K562 (cell line): ENCODE data around the gene RORC. TPM values are rescaled to one million over a fixed set of nuclear protein-coding genes. Genes with fewer than 3 reads are reported as not detected.

Experiments used
- ATF7 ChIP-seq: fragments of 450-650 bp; IDR thresholded peaks from 2 replicates; pipeline ENCODE4 v1.7.1; 2014; ENCODE audit warnings: mild to moderate bottlenecking, moderate library complexity
- BRD4 ChIP-seq: fragments of 200-600 bp; sonication (generic); IDR thresholded peaks from 2 replicates; pipeline ENCODE4 v1.6.1; 2017; ENCODE audit warnings: inconsistent platforms
- CCNT2 ChIP-seq: IDR thresholded peaks from 2 replicates; pipeline ENCODE4 v1.6.1; 2011; ENCODE audit warnings: borderline replicate concordance, low read depth, mild to moderate bottlenecking, moderate library complexity, mixed read lengths, low read length; ENCODE audit not compliant: insufficient read length; ENCODE audit errors: extremely low read depth
- E2F4 ChIP-seq: sonication (generic); formaldehyde crosslinking; IDR thresholded peaks from 2 replicates; pipeline ENCODE4 v1.8.0; 2022; ENCODE audit warnings: mild to moderate bottlenecking, low read depth, missing genetic modification reagents
- EP300 ChIP-seq: IDR thresholded peaks from 2 replicates; pipeline ENCODE4 v1.6.1; 2012; ENCODE audit warnings: low read length, improper control_type of control experiment
- ESRRA ChIP-seq: fragments of 450-650 bp; IDR thresholded peaks from 2 replicates; pipeline ENCODE4 v1.6.1; 2014; ENCODE audit warnings: low read depth, mild to moderate bottlenecking, moderate library complexity, borderline replicate concordance
- MYNN ChIP-seq, 2 experiments: sonication (generic); formaldehyde crosslinking in 1 of 2; IDR thresholded peaks; 2 replicates each; pipeline versions ENCODE4 v1.5.0 to v1.6.1; 2016 to 2020; ENCODE audit warnings: antibody characterized with exemption in 1 of 2, missing genetic modification reagents in 1 of 2
- OTX1 ChIP-seq: fragments of 450-650 bp; formaldehyde crosslinking; IDR thresholded peaks from 2 replicates; pipeline ENCODE4 v1.4.0; 2022; ENCODE audit warnings: mild to moderate bottlenecking
- SLC30A9 ChIP-seq: fragments of 250-450 bp; sonication (Bioruptor Pico); IDR thresholded peaks from 2 replicates; pipeline ENCODE4 v1.8.0; 2022; ENCODE audit warnings: mild to moderate bottlenecking, moderate library complexity
- SNRNP70 ChIP-seq: fragments of 200-400 bp; formaldehyde crosslinking; optimal IDR thresholded peaks from 2 replicates; pipeline ENCODE3; 2017; ENCODE audit warnings: low read depth, low read length
- THAP12 ChIP-seq: fragments of 250-450 bp; sonication (Bioruptor Pico); IDR thresholded peaks from 2 replicates; pipeline ENCODE4 v1.9.0; 2021; ENCODE audit warnings: mild to moderate bottlenecking, inconsistent platforms
- ZNF239 ChIP-seq: fragments of 250-450 bp; sonication (Bioruptor Pico); IDR thresholded peaks from 2 replicates; pipeline ENCODE4 v1.4.0; 2020; ENCODE audit warnings: mild to moderate bottlenecking
- ZNF41 ChIP-seq: fragments of 250-450 bp; sonication (Bioruptor Pico); conservative IDR thresholded peaks from 2 replicates; pipeline ENCODE4 v1.4.0; 2020; ENCODE audit warnings: mild to moderate bottlenecking
- polyA plus RNA-seq, 8 experiments: library from polyadenylated mRNA; depleted of rRNA in 4 of 8; stranded (reverse) in 5 of 8; unstranded in 3 of 8; fragments of >200 nt; fragmentation: Nextera tagmentation in 2 of 8; fragmentation: Illumina TruSeq in 1 of 8; extraction: Ambion mirVana in 2 of 8; extraction: Trizol in 1 of 8; gene quantifications; 2 replicates each; pipeline versions ENCODE4 v1.2.1 to v1.2.3, GENCODE V29; 2011 to 2014; ENCODE audit warnings: inconsistent platforms in 1 of 8, missing spikeins in 1 of 8
- total RNA-seq, 7 experiments: library from RNA; depleted of rRNA in 6 of 7; stranded (reverse); fragments of >200 nt in 6 of 7; fragmentation: Illumina TruSeq in 2 of 7; extraction: Trizol in 2 of 7; gene quantifications; 2 replicates each; pipeline versions ENCODE4 v1.2.1 to v1.2.3, GENCODE V29; 2011 to 2021; ENCODE audit warnings: low replicate concordance in 1 of 7
- TF ChIP-seq, protein P1 (sequence below): fragments of 450-650 bp; IDR thresholded peaks from 2 replicates; pipeline ENCODE4 v1.6.1; 2014; ENCODE audit warnings: low read depth, mild to moderate bottlenecking, moderate library complexity, borderline replicate concordance
- TF ChIP-seq, protein P2 (sequence below), 2 experiments: fragments of 250-450 bp in 1 of 2; fragments of 450-650 bp in 1 of 2; sonication (Bioruptor Pico) in 1 of 2; IDR thresholded peaks; 2 replicates each; pipeline versions ENCODE4 v1.6.1 to v1.8.0; 2016 to 2021; ENCODE audit warnings: mild to moderate bottlenecking in 2 of 2, moderate library complexity in 2 of 2, missing compliant biosample characterization in 1 of 2, missing genetic modification characterization in 1 of 2
- TF ChIP-seq, protein P3 (sequence below): fragments of 250-450 bp; sonication (Bioruptor Pico); IDR thresholded peaks from 2 replicates; pipeline ENCODE4 v1.4.0; 2020; ENCODE audit warnings: mild to moderate bottlenecking

The RORC gene
- total and polyA plus RNA-seq, 9 of the 15 experiments (the other 6 are each of a cell fraction or from before 2014, with no cell fraction given), result not detected

DNA sequence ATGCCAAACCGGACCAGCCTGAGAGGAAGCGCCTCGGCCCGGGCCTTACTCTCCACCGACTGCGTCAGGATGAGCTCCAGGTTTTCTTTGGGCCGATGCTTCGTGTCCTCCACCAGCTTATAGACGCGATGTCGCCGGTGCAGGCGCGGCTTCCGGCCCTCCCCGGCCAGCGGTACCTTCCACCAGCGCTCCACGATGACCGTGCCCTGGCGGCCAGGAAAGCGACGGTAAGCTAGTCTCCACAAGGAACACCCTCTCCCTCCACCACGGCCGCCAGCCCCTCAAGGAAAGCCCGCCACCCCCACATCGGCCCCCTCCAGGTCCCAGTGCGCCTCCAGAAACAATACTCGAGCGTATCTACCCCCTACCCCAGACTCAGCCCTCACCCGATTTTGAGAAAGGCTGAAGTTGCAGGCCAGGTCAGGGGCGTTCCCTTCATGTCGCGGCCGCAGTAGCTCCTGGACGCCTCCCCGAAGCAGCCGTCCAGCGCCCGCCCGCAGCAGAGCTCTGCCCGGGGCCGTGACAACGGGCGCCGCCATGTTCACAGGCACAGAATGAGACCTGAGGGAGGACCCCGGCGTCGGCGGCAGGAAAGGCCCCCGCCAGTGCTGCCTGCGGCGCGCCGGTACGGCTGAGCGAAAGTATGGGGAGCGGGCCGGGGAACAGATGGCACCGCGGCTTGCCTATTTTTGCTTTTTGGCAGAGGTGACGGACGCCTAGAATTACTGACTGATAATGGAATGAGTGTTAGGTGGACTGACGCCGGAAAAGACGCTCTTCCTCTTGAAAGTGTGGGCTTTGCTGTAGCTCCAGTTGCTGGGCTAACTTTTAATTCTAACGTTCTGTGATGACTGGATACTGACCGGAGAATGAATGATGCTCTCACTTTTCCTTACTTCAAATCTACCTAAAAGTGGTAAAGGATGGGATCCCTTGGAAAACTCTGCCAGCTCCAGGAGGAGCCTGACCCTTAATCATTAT lies 68.4 kb downstream of the RORC start, which contains the start of gene MRPL9 (continued):
- TF ChIP-seq ESRRA (peak; percentile 43), SNRNP70 (no peak), CCNT2 (peak; percentile 57), ATF7 (peak; percentile 68), SLC30A9 (CRISPR knock-in tag) (no peak), ZNF239 (CRISPR knock-in tag) (no peak), E2F4 (no peak), EP300 (no peak), ZNF41 (CRISPR knock-in tag) (no peak), OTX1 (CRISPR knock-in tag) (no peak), BRD4 (no peak), MYNN (IDR thresholded peaks at IDR 0.05) (no peak), MYNN (CRISPR knock-in tag; IDR thresholded peaks at IDR 0.05) (no peak), THAP12 (CRISPR knock-in tag) (0 out of 2 replicates have a peak, but pooled peaks have one; percentile 15)
- TF ChIP-seq, protein P1, sequence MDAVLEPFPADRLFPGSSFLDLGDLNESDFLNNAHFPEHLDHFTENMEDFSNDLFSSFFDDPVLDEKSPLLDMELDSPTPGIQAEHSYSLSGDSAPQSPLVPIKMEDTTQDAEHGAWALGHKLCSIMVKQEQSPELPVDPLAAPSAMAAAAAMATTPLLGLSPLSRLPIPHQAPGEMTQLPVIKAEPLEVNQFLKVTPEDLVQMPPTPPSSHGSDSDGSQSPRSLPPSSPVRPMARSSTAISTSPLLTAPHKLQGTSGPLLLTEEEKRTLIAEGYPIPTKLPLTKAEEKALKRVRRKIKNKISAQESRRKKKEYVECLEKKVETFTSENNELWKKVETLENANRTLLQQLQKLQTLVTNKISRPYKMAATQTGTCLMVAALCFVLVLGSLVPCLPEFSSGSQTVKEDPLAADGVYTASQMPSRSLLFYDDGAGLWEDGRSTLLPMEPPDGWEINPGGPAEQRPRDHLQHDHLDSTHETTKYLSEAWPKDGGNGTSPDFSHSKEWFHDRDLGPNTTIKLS, result peak; percentile 42; the same call in 1 of the 2 replicates
- TF ChIP-seq, protein P2, sequence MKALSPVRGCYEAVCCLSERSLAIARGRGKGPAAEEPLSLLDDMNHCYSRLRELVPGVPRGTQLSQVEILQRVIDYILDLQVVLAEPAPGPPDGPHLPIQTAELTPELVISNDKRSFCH (CRISPR knock-in tag; IDR thresholded peaks at IDR 0.05), result no peak
- TF ChIP-seq, protein P2 (tag; IDR thresholded peaks at IDR 0.05), result peak; percentile 78
- TF ChIP-seq, protein P3, sequence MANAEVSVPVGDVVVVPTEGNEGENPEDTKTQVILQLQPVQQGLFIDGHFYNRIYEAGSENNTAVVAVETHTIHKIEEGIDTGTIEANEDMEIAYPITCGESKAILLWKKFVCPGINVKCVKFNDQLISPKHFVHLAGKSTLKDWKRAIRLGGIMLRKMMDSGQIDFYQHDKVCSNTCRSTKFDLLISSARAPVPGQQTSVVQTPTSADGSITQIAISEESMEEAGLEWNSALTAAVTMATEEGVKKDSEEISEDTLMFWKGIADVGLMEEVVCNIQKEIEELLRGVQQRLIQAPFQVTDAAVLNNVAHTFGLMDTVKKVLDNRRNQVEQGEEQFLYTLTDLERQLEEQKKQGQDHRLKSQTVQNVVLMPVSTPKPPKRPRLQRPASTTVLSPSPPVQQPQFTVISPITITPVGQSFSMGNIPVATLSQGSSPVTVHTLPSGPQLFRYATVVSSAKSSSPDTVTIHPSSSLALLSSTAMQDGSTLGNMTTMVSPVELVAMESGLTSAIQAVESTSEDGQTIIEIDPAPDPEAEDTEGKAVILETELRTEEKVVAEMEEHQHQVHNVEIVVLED (CRISPR knock-in tag), result no peak
